Heart right ventricle (tissue), 16 donors: ENCODE data around the gene PSG1. TPM values are rescaled to one million over a fixed set of nuclear protein-coding genes. Genes with fewer than 3 reads are reported as not detected.
"Not testable (repeated sequence)": the region's sequence is repeated elsewhere in the genome, so short reads cannot be mapped to it uniquely, and the experiment has no call there.

ENCODE experiments used
- ATAC-seq, 8 donors: fragments of 200-7000 bp; cut with Tn5 transposase; one replicate each; pipeline ENCODE4 v1.9.1; 2020; ENCODE audit warnings: mild to moderate bottlenecking in 8 of 8, moderate library complexity in 8 of 8, moderate number of reproducible peaks in 1 of 8
- DNase-seq, 2 donors: peaks; one replicate each; pipeline ENCODE4 v3.0.0-alpha.2; 2020
- H3K27ac ChIP-seq, 10 donors: fragments of 200-600 bp; sonication (generic) in 2 of 10; one replicate each; pipeline versions ENCODE4 v1.5.0 to v1.8.0; 2020 to 2022; ENCODE audit warnings: mild to moderate bottlenecking in 3 of 10
- H3K27me3 ChIP-seq, 7 donors: fragments of 200-600 bp; one replicate each; pipeline ENCODE4 v1.8.0; 2021 to 2022; ENCODE audit warnings: mild to moderate bottlenecking in 2 of 7
- H3K36me3 ChIP-seq, 9 donors: fragments of 200-600 bp; sonication (generic) in 1 of 9; one replicate each; pipeline versions ENCODE4 v1.5.0 to v1.8.0; 2020 to 2022; ENCODE audit warnings: mild to moderate bottlenecking in 2 of 9
- H3K4me1 ChIP-seq, 9 donors: fragments of 200-600 bp; sonication (generic) in 1 of 9; one replicate each; pipeline versions ENCODE4 v1.5.0 to v1.8.0; 2020 to 2022; ENCODE audit warnings: mild to moderate bottlenecking in 4 of 9
- H3K4me3 ChIP-seq, 10 donors: fragments of 200-600 bp; sonication (generic) in 2 of 10; one replicate each; pipeline versions ENCODE4 v1.5.0 to v1.8.0; 2020 to 2022; ENCODE audit warnings: mild to moderate bottlenecking in 7 of 10, moderate library complexity in 2 of 10
- H3K9me3 ChIP-seq, 11 donors: fragments of 200-600 bp in 10 of 11; sonication (generic) in 2 of 11; one replicate each; pipeline versions ENCODE4 v1.5.0 to v1.8.0; 2013 to 2022; ENCODE audit warnings: mild to moderate bottlenecking in 2 of 11, control low read depth in 1 of 11, moderate library complexity in 1 of 11
- CTCF ChIP-seq, 9 donors: fragments of 200-600 bp; sonication (generic) in 2 of 9; IDR thresholded peaks; one replicate each; pipeline versions ENCODE4 v1.5.0 to v1.8.0; 2021 to 2022; ENCODE audit warnings: antibody characterized with exemption in 9 of 9, mild to moderate bottlenecking in 5 of 9, moderate library complexity in 1 of 9
- WGBS, 2 donors: extraction: QIAGEN DNeasy Blood & Tissue Kit; methylation state at CpG; one replicate each; pipeline ENCODE4 v1.1.7; 2013; ENCODE audit warnings: inconsistent platforms in 1 of 2; 5-methylcytosine and 5-hydroxymethylcytosine counted together
- intact Hi-C, 10 donors: fragments of 100-400 bp; cut with DNase I; formaldehyde crosslinking; loops; one replicate each; pipeline versions ENCODE4 v1.11.1 to v1.14.2; 2022
- polyA plus RNA-seq, 2 donors: library from polyadenylated mRNA; stranded (reverse); fragments of 200-250 nt; gene quantifications; one replicate each; pipeline ENCODE4 v1.2.3, GENCODE V29; 2013
- total RNA-seq, 10 donors: library from RNA; stranded (reverse); fragmentation: NEBNext Ultra II Directional in 3 of 10; extraction: Animal tissue kit (Norgen Biotek cat#: 25700) in 3 of 10; gene quantifications; one replicate each; pipeline versions ENCODE4 v1.2.1 to v1.2.4, GENCODE V29; 2021 to 2023
- donor health status: Arrhythmogenic right ventricular cardiomyopathy.
- donor health status: ischemic (EF 13 %, LVEDD 7.1; RV severe dilation, severe dysfunction).
- donor health status: healthy with polysubstance abuse.
- donor health status: DM: no; HTN: yes; CAD: no.
- donor health status: DM: no; HTN: no; CAD: no.
- donor health status: ischemic (EF 25% LVEDD 6.9; RV normal size, moderate dysfunction).
- donor health status: ischemic (EF 25% LVEDD 5.7; RV mildly dilated, moderate dysfunction).
- donor health status: healthy.
- donor health status: DM: yes; HTN: yes; CAD: no.
- donor health status: Ischemic cardiomyopathy.
- donor health status: ischemic (EF 35%, LVEDD 5.7; RV mildly dilated, moderate dysfunction).
- donor health status: nonischemic (EF 11% LVEDD 7.7; RV severe dilation, severe dysfunction).
- donor health status: DM: yes; HTN: yes; CAD: no.
- donor health status: PGD.
- donor health status: ischemic (EF 29% LVEDD 5.4; RV normal size, mild dysfunction).
- donor health status: nonischemic (EF 23%, LVEDD 6.1; RV moderate dilation, normal function).

PSG1 gene
- total and polyA plus RNA-seq, 12 donors, result not detected

DNA sequence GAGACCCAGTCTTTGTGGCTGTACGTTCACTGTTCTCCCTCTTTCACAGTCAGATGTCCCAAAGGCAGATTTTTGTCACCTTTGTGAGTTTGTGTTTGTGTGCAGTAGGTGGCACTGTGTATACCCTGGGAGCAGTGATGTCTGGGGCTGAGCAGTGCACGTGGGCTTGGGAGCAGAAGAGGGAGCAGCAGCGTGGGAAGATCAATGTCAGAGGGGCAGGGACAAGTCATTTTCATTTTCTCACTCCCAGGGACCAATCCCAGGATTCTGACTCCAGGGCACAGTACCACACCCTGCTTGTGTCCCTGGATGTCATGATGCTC, 40.2 kb upstream of the PSG1 start:
- 13 to 17% methylated on average over 3 of the region's 3 CpGs for WGBS, 2 donors
- H3K27me3 ChIP-seq, result peaks cover 0 to 7% (median 0%) of the 10 kb centered on the region in 7 donors
- TF ChIP-seq CTCF (IDR thresholded peaks at IDR 0.05), result peak in 1 of 9 donors; percentile 3
- ATAC-seq, result no peak
- intact Hi-C loops, result no loop called here
- H3K4me1 ChIP-seq, result no peaks in the 10 kb centered on the region
- DNase-seq, result no peak
- H3K4me3 ChIP-seq, result no peak overlapping the region
- H3K9me3 ChIP-seq, result no peaks in the 10 kb centered on the region
- H3K27ac ChIP-seq, result no peak overlapping the region
- H3K36me3 ChIP-seq, result no peaks in the 10 kb centered on the region

DNA sequence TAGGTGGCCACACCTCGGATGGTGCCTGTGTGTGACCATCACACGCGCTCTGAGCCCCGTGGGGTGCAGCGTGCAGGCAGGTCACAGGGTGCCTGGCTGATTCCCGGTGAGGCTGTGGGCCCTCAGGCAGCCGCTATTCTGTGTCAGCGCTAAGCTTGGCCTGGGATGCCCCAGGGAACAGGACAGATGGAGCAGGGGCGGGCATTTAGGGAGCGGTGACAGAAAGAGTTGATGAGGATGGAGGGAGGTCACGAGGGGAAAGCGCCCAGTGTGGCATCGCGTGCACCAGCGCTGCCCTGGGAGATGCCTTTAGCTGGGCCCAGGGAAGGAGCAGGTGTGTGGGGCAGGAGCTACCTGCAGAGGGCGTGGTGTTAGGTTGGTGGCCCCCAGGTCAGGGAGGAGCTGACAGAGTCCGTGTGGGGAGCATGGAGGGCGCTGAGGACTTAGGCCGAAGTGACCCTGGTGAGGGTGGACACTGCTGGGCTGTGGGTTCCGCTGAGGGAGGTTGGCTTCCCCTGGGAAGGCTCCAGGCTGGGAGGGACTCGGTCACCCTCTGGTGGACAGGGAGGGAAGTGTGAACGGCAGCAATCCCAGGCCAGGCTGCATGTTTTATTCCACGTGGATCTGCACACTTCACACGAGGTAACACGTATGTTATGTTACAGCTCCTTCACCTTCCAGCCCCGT, 39.7 kb upstream of the PSG1 start:
- intact Hi-C loops, result not testable (repeated sequence)

GRCh38 chr19:42918377-42919069, 39.0 kb upstream of the PSG1 start:
- intact Hi-C loops, H3K27me3 ChIP-seq, ATAC-seq, DNase-seq, H3K36me3 ChIP-seq, H3K27ac ChIP-seq, H3K4me3 ChIP-seq, H3K9me3 ChIP-seq, H3K4me1 ChIP-seq: not testable (repeated sequence)
- 76 to 80% methylated on average over 15 of the region's 15 CpGs for WGBS, 2 donors

More for the DNA sequence above, 39.7 kb upstream of the PSG1 start:
- H3K4me3 ChIP-seq, ATAC-seq, H3K27ac ChIP-seq, DNase-seq, H3K36me3 ChIP-seq, H3K27me3 ChIP-seq, H3K4me1 ChIP-seq, H3K9me3 ChIP-seq: not testable (repeated sequence)
- 70 to 73% methylated on average over 24 to 26 of the region's 26 CpGs for WGBS, 2 donors
- TF ChIP-seq CTCF (IDR thresholded peaks at IDR 0.05), result peak in 5 of 9 donors; percentile 11 to 28 (median 23)

GRCh38 chr19:42917634-42918033, 38.1 kb upstream of the PSG1 start, which contains the start of gene PSG6:
Gene PSG6, minus strand, starts transcription at chr19:42917894. Its CDS starts 102 bp downstream, at chr19:42917792.
- WGBS, 2 donors, result 69 to 78% methylated on average over 1 of the region's 1 CpG
- intact Hi-C loops, H3K27ac ChIP-seq, H3K4me1 ChIP-seq, DNase-seq, H3K36me3 ChIP-seq, H3K9me3 ChIP-seq, ATAC-seq, H3K27me3 ChIP-seq, H3K4me3 ChIP-seq: not testable (repeated sequence)

- ATAC-seq, H3K9me3 ChIP-seq, H3K4me3 ChIP-seq, H3K36me3 ChIP-seq, H3K4me1 ChIP-seq, intact Hi-C loops, H3K27me3 ChIP-seq, DNase-seq, H3K27ac ChIP-seq: not testable (repeated sequence)
- WGBS, 2 donors, result 88 to 100% methylated on average over 1 of the region's 1 CpG
Measured at GRCh38 chr19:42916931-42917330, 37.4 kb upstream of the PSG1 start.

- DNase-seq, H3K27me3 ChIP-seq, intact Hi-C loops, H3K9me3 ChIP-seq, H3K4me1 ChIP-seq, H3K27ac ChIP-seq, H3K4me3 ChIP-seq, ATAC-seq, H3K36me3 ChIP-seq: not testable (repeated sequence)
- 78 to 82% methylated on average over 5 of the region's 5 CpGs for WGBS, 2 donors
Measured at GRCh38 chr19:42913516-42913915, 34.0 kb upstream of the PSG1 start.

DNA sequence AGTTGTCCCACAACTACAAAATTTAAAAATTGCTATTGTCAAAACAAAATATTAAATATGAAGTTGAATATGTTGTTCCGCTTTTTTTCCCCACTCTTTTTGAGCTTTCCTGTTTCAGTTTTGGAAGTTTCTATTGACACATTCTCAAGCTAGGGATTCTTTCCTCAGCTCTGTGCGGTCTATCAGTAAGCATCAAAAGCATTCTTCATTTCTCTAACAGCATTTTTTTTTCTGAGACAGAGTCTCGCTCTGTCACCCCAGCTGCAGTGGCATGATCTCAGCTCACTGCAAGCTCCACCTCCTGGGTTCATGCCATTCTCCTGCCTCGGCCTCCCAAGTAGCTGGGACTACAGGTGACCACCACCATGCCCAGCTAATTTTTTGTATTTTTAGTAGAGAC, 33.4 kb upstream of the PSG1 start:
- intact Hi-C loops, DNase-seq, H3K27me3 ChIP-seq, H3K4me1 ChIP-seq, H3K4me3 ChIP-seq, ATAC-seq, H3K27ac ChIP-seq, H3K9me3 ChIP-seq, H3K36me3 ChIP-seq: not testable (repeated sequence)
- WGBS, 2 donors, result 85 to 86% methylated on average over 4 of the region's 4 CpGs

DNA sequence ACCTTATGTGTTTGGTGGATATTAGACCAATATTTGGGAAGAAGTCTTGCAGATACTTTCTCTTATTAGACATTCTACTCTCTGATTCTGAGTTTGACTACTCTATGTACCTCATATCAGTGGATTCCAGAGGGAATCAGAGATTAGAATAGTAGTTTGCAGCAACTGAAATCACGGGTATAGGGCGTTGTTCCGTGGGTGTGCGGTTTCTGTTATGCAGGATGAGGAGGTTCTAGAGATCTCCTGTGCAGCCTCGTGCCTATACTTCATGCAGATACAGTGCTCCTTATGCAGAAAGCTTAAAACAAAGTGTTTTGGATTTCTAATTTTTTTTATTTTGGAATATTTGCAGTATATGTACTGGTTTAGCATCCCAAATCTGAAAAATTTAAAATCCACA, 32.2 kb upstream of the PSG1 start:
- ATAC-seq, intact Hi-C loops, H3K4me3 ChIP-seq, H3K4me1 ChIP-seq, H3K27ac ChIP-seq, H3K27me3 ChIP-seq, DNase-seq, H3K36me3 ChIP-seq, H3K9me3 ChIP-seq: not testable (repeated sequence)
- 72 to 73% methylated on average over 5 of the region's 5 CpGs for WGBS, 2 donors

GRCh38 chr19:42906162-42906561, 26.6 kb upstream of the PSG1 start:
- H3K36me3 ChIP-seq, H3K27ac ChIP-seq, DNase-seq, H3K9me3 ChIP-seq, intact Hi-C loops, H3K4me1 ChIP-seq, H3K4me3 ChIP-seq, ATAC-seq: not testable (repeated sequence)
- WGBS, 2 donors, result 61 to 71% methylated on average over 5 of the region's 5 CpGs
- peaks cover 0 to 18% (median 0%) of the 10 kb centered on the region in 7 donors for H3K27me3 ChIP-seq
